ENCODE measurements around the gene MYORG.
"Not testable (repeated sequence)": the region's sequence is repeated elsewhere in the genome, so short reads cannot be mapped to it uniquely, and the experiment has no call there.

The MYORG gene

DNA sequence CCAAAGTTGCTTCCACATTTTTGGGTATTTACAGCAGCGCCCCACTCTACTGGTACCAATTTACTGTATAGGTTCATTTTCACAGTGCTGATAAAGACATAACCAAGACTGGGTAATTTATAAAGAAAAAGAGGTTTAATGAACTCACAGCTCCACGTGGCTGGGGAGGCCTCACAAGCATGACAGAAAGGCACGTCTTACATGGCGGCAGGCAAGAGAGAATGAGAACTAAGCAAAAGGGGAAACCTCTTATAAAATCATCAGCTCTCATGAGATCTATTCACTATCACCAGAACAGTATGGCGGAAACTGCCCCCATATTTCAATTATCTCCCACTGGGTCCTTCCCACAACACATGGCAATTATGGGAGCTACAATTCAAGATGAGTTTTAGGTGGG, 7.9 kb downstream of the MYORG start:
- DNase-seq (ENCODE audit: low read depth): not testable (repeated sequence)

DNA sequence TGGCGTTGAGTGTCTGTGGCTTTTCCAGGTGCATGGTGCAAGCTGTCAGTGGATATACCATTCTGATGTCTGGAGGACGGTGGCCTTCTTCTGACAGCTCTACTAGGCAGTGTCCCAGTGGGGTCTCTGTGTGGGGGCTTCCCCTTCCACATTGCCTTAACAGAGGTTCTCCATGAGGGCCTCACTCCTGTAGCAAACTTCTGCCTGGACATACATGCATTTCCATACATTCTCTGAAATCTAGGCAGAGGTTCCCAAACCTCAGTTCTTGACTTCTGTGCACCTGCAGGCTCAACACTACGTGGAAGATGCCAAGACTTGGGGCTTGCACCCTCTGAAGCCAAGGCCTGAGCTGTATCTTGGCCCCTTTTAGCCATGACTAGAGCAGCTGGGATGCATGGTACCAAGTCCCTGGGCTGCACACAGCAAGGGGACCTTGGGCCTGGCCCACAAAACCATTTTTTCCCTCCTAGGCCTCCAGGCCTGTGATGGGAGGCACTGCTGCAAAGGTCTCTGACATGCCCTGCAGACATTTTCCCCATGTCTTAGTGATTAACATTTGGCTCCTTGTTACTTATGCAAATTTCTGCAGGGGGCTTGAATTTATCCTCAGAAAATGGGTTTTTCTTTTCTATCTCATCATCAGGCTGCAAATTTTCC, 8.8 kb downstream of the MYORG start:
- not testable (repeated sequence) for DNase-seq (ENCODE audit: low read depth)

DNA sequence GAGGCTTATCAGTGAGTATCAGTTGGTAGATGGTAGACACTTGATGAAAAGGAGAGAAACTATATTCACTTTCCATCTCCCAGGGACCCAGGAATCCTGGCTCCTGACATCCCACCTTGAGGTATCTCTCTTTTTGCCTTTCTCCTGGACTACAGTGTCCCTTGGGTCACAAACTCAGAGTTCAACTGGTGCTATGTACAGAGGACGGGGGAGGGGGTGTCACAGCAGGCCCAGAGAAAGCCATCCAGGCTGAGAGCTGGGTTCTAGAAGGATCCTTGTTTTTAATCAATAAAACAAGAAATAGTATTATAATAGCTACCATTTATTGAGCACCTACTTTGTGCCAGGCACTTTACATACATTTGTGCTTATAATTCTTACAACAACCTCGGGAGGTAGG, 10.3 kb downstream of the MYORG start:
- no peak for DNase-seq (ENCODE audit: low read depth)

DNA sequence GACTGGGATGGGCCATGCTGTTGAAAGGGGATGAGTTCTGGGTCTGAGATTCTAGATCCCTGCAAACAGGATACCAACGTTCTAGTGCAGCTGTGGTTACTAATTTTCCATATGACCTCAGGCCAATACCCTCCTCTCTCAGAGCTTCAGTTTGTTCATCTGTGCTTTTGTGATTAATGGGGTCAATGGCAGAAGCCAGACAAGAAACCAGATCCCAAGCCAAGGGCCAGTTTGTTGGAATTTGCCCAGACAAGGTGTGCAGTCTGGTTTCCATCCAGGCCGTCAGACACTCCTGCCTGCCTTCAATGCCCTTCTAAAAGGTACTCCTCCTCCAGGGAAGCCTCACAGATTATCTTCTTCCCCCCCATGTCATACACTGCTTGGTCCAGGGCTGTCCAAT, 11.4 kb downstream of the MYORG start:
- DNase-seq (ENCODE audit: low read depth): no peak

DNA sequence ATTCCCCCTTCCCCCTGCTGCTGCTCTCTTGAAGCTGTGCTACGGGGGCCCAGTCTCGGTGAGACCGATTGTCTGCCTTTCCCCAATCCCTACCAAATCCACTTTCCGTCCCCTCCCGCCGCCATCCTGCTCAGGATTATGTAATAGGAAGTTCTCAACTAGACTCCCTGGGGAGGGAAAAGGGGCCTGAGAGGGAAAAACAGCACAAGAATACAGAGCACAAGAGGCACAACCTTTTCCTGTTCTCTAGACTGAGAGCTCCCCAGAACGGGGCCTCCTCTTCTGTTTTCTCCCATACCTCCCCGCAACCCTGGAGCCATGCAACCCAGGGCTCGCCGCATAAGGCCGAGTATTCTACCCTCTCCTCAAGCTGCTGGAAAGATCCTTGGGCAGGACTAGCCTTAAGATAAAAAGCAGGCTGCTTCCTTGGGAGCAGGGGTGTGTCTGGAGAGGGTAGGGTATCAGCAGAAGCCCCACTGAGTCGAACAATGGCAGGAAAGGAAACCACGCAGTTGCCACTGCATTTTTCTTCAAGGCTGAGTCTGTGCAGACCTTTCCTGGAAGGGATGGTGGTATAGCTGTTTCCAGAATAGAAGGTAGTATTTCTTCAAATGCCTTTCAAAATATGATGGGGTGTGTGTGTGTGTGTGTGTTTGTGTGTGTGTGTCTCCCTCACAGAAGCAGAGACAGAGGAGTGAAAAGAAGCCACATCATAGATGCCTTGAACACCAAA, 12.9 kb downstream of the MYORG start:
- DNase-seq (ENCODE audit: low read depth): no peak

DNA sequence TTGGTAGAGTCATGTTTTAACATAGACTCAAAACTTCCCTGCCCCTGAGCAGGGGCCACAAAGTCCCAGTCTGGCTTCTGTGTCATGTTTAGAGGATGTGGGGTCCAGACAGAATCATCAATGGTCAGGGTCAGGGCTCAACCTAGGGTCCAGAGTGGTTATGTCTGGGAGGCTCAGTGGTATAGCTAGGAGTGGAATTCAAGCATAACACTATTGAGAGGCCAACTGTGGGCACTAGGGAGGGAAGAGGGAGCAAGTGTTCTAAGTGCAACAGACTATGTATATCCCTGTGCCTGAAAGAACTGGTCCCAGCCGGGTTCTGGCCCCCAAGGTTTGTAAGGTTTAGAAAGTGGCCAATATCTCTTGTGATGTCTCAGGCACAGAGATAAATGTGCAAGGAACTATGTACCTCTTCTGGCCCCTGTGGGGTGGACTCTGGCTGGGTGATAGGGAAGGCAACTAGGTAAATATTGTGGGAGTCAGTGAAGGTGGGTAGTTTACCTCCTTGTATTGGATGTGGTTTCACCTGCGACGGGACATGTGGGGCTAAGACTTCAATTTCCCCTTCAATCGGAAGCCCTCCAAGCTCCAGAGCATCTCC, 14.0 kb downstream of the MYORG start:
- no peak for DNase-seq (ENCODE audit: low read depth)

DNA sequence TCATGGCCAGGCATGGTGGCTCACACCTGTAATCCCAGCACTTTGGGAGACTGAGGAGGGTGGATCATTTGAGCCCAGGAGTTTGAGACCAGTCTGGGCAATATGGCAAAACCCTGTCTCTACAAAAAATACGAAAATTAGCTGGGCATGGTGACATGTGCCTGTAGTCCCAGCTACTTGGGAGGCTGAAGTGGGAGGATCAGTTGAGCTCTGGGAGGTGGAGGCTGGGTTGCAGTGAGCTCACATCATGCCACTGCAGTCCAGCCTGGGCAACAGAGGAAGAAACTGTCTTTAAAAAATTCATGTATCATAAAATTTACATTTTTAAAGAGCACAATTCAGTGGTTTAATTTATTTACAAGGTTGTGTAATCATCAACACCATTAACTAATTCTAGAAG, 23.7 kb downstream of the MYORG start:
- DNase-seq (ENCODE audit: low read depth): not testable (repeated sequence)

DNA sequence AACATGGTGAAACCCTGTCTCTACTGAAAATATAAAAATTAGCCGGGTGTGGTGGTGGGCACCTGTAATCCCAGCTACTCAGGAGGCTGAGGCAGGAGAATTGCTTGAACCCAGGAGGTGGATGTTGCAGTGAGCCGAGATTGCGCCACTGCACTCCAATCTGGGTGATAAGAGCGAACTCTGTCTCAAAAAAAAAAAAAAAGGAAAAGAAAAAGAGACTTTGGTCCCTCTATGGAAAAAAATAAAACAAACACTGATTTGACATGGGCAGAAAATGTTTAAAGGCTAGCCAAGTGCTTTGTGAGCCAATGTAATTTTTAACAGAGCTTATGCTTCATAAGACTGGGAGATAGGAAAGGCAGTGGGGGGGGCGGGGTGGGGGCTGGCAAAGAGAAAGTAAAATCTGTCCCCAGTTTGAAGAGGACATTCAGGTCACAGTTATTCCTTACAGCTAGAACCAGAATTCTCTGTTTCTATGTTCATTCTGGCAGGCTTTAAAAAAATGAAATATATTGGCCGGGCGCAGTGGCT, 24.5 kb downstream of the MYORG start:
- not testable (repeated sequence) for DNase-seq (ENCODE audit: low read depth)

DNA sequence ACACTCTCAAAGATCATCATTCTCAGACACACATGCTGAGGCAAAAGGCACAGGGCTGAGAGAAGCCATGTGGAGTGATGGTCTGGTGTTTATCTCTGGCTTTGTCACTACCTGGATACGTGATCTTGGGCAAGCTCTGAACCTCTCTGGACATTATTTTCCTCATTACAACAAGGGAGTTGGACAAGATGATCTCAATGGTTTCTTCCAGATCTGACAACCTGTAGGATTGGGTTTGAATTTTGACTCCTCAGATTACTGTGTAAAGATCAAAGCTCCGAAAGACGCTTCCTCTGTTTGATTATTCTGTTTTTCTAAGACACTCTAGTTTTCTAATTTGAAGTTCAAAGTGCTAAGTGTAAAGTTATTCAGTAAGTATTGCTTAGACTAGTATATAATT, 27.4 kb downstream of the MYORG start:
- no peak for DNase-seq (ENCODE audit: low read depth)

DNA sequence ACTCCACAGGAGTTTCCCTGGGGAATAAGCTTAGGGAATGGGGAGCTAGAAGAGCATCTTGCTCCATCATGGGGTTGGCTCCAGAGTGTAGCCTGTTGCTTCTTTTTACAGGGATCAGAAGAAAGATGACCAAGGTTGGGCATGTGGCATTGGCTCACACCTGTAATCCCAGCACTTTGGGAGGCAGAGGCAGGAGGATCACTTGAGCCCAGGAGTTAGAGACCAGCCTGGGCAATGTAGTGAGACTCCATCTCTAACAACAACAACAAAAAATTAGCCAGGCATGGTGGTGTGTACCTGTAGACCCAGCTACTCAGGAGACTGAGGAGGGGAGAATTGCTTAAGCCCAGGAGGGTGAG, 28.9 kb downstream of the MYORG start:
- no peak for DNase-seq (ENCODE audit: low read depth)

DNA sequence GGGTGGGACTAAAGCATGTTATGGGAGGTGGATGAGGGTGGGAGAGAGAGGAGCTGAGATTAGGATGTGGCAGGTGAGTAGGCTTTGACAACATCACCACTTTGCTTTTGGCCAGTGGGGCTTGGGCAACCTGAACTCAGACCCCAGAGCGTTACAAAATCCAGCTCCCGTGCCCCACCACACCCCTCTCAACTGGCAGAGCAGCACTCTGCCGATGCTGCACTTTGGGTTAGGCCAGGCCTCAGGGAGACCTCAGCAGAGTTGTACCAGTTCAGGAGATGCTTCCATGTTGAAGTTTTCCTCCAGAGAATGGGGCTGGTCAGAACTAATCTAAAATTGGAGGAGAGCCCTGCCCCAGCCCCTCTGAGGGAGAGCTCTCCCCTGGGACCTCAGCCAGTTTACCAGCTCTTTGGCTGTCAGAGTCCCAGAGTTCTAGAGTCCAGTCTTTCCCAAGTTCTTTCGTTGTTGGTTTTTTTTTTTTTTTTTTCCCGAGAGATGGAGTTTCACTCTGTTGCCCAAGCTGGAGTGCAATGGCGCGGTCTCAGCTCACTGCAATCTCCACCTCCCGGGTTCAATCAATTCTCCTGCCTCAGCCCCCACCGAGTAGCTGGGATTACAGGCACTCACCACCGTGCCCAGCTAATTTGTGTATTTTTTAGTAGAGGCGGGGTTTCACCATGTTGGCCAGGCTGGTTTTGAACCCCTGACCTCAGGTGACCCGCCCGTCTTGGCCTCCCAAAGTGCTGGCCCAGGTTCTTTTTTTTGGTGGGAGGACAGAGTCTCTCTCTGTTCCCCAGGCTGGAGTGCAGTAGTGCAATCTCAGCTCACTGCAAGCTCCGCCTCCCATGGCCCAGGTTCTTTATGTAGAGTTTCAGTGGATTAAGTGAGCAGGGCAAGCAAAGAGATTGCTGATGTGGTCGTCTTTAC, 29.6 kb downstream of the MYORG start:
- no peak for DNase-seq (ENCODE audit: low read depth)

DNA sequence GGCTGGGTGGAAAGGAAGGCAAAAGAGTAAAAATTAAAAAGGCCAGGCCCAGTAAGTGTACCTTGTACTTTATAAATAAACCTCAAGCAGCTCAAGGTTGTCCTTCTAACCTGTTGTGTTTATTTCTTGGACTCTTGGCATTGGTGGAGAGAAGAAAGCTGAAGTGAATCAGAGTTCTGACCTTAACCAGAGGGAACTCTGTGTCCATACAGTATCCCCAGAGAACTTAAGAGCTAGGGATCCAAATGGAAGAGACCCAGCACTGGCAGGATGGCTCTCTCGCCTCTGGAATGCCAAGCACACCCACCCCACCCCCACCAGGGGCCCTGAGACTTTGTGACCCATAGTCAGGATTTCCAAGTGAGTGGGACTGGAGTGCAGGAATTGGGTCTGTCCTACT, 33.1 kb downstream of the MYORG start:
- no peak for DNase-seq (ENCODE audit: low read depth)

DNA sequence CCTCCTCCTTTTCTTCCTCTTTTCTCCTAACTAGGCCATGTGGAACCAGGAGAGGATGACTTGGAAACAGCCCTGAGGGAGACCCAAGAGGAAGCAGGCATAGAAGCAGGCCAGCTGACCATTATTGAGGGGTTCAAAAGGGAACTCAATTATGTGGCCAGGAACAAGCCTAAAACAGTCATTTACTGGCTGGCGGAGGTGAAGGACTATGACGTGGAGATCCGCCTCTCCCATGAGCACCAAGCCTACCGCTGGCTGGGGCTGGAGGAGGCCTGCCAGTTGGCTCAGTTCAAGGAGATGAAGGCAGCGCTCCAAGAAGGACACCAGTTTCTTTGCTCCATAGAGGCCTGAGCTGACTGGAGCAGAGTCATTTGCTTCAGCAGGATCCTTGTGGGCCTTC, 33.6 kb downstream of the MYORG start:
- no peak for DNase-seq (ENCODE audit: low read depth)

DNA sequence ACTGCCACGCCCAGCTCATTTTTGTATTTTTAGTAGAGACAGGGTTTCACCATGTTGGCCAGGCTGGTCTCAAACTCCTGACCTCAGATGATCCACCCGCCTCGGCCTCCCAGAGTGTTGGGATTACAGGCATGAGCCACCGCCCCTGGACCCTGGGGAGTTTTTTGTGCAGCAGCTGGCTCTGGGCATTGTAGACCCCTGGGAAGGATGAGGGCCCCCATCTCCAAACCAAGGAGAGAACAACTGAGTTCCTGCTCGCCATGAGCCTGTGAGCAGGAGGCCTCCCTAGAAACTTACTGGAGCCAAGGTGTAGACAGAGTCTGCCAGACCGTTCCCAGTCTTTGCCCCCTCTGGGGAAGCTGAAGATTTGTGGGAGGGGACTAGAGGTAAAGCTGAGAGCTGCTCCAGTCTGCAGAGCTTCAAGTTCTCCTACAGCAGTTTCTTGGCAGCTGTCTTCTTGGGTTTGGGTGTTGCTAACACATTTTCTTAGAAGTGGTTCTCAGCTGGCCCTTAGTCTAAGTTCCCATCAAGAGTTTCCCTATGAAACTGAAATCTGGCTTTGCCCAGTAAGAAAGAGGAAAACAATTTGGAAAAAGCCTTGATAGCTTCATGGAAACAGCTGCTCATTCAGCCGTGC, 34.9 kb downstream of the MYORG start:
- no peak for DNase-seq (ENCODE audit: low read depth)

DNA sequence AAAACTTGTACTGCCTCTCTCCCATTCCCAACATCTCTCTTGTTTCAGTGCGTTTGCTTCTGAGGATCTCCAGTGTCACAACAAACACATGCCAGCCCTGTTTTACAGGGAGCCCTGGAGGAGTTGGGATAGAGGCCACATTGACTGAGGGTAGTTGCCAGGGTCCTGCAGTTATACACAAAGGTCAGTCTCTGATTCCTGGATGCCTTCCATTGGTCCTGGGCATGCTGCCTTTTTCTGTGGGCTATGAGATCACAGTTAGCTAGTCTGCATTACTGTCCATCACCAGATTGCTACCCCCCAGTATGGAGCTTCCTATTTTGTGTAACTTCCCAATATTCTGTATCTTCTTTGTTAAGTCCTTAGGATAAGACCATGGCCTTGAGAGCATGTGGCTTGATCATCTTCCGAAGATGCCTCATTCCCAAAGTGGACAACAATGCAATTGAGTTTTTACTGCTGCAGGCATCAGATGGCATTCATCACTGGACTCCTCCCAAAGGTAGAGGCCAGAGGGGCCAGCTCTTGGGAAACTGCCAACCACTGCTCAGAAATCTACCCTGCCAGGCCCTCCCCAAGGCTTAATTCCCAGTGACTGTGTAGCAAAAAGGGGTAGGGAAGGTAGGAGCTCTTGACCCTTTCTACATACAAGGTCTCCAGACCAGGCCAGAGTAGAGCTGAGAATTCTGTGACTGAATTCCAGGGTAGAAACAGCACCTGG, 37.9 kb downstream of the MYORG start:
- DNase-seq (ENCODE audit: low read depth): no peak

DNA sequence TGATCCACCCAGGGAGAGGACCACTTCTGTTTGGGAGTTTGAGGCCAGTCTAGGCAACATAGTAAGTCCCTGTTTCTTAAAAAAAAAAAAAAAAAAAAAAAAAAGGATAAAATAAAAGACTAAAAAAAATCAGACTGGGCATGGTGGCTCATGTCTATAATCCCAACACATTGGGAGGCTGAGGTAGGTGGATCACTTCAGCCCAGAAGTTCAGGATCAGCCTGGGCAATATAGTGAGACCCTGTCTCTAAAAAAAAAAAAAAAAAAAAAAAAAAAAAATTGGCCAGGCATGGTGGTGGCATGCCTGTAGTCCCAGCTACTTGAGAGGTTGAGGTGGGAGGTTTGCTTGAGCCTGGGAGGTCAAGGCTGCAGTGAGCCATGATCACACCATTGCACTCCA, 38.6 kb downstream of the MYORG start:
- not testable (repeated sequence) for DNase-seq (ENCODE audit: low read depth)

DNA sequence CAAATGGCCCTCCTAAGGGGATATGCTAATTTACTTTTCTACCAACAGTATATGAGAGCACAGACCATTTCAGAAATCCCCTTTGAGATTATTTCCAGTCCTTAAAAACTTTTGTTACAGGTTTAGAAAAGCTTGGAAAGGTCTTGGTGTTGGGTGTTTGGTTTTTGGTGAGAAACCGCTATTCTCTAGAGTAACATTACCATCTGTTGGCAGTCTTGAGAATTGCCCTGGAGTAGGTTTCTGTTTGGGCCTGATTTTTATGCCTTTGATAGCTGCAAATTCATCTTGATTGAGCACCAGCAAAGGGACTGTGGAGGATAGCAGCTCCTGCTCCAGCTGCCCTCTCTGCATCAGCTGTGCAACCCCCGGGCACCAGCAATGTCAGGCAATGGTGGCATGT, 39.3 kb downstream of the MYORG start:
- DNase-seq (ENCODE audit: low read depth): no peak

DNA sequence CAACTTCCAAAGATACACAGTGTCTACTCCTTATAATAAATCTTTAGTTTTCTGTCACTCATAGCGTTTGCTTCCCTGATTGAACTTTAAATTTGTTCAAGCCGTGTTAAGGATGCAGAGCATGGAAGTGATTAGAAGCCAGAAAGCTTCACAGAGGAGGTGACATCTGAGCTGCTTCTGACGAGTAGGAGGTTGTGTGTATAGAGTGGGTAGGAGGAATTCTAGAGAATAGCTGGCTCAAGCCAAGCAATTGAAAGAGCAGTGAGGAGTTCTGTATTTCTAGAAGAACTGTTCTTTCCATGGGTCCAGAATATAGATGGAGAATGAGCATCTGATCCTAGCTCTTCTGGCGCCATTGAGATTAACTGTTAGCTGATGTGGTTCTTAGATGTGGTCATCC, 41.3 kb downstream of the MYORG start:
- no peak for DNase-seq (ENCODE audit: low read depth)

DNA sequence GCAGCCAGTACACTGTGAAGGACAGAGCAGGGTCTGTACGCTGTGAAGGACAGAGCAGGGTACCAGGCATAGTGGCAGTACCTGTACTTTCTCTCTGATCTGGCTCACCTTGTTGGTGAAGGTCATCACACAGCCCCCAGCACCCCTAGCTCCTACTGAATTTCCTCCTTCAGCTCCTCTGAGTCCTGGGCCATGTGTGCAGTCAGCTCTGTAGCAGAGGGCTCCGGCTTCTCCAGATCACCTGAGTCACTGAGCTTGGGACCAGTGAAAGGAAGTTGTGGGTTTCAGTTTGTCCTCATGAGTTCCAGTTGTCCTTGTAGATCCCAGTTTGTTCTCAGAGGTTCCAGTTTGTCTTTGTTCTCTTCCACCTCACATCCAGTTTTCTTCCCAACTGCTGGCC, 41.8 kb downstream of the MYORG start:
- no peak for DNase-seq (ENCODE audit: low read depth)

DNA sequence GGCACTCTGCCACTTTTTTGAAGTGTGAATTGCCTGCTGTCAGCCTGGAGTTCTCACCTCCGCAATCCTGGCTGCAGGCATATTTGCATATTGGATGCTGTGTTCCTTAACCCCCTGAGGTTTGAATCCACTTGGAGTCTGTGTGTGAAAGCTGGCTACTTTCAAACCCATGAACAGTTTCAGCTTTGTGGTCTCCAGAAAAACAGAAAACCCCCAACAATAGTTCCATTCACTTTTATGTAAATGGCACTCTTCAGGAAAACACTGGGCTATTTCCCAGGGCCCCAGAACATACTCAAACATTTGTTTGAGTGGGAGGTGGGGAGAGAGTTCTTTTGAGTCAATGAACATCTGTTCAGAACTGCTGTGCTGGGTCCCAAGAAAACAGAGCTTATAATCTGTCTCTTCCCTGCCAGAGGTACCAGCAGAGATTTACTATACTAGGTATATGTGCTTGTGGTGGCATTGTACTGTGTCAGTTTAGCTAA, 42.3 kb downstream of the MYORG start:
- DNase-seq (ENCODE audit: low read depth): no peak

DNA sequence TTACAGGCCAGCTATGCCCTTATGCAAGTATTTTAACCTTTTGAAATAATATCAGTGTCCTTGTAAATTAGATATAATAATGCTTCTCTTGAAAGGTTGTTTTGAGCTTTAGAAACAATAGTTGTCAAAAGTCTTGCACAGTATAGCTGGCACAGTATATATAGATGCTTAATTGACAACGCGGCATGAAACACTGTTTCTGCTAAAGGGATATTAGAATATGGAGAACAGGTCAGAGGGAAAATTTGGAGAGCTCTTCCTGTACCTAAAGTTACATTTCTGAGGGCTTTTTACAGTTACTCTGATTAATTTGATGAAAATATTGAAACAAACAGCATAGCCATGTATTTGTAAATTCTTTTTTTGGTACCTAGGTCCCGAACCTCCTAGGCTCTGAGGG, 42.9 kb downstream of the MYORG start:
- DNase-seq (ENCODE audit: low read depth): no peak
